Choroid plexus epithelial cell (primary cell): ENCODE measurements around the gene ZNF609.
A peak's percentile ranks its signal among the peaks of the same experiment; 100 is the strongest.

Experiments used
- DNase-seq: peaks from one replicate; pipeline ENCODE4 v3.0.0-alpha.2; 2010; ENCODE audit warnings: low read depth
- H3K4me3 ChIP-seq: 2 replicates; pipeline ENCODE4 v1.5.1; 2011; ENCODE audit warnings: low read depth, mild to moderate bottlenecking, control low read depth, low read length, moderate library complexity
- CTCF ChIP-seq: conservative IDR thresholded peaks from 2 replicates; pipeline ENCODE4 v1.5.1; 2011; ENCODE audit warnings: low read depth, mild to moderate bottlenecking, control low read depth, inconsistent platforms, low read length, moderate library complexity

Gene ZNF609

GRCh38 chr15:64566629-64567427 is 106.5 kb downstream of the ZNF609 start:
- TF ChIP-seq CTCF: no peak
- H3K4me3 ChIP-seq: no peak overlapping the region
- DNase-seq: peak; percentile 30

- no peak overlapping the region for H3K4me3 ChIP-seq
- no peak for TF ChIP-seq CTCF
- DNase-seq: no peak
Observed at GRCh38 chr15:64568765-64569164, 108.4 kb downstream of the ZNF609 start.

- no peak overlapping the region for H3K4me3 ChIP-seq
- DNase-seq: no peak
- no peak for TF ChIP-seq CTCF
Observed at GRCh38 chr15:64571857-64572291, 111.5 kb downstream of the ZNF609 start.

- TF ChIP-seq CTCF: no peak
- DNase-seq: no peak
Observed at GRCh38 chr15:64572856-64573255, 112.5 kb downstream of the ZNF609 start.

GRCh38 chr15:64574301-64575017 is 114.1 kb downstream of the ZNF609 start:
- TF ChIP-seq CTCF: no peak
- peak; percentile 61 for DNase-seq
- no peak overlapping the region for H3K4me3 ChIP-seq

More at GRCh38 chr15:64572856-64573255, 112.5 kb downstream of the ZNF609 start:
- H3K4me3 ChIP-seq: no peak overlapping the region

- no peak for DNase-seq
- no peak overlapping the region for H3K4me3 ChIP-seq
- TF ChIP-seq CTCF: no peak
Observed at GRCh38 chr15:64580696-64581407, 120.5 kb downstream of the ZNF609 start.
